Transverse colon (tissue), 4 donors: ENCODE results near the gene ADGRF4. TPM values are rescaled to one million over a fixed set of nuclear protein-coding genes. Genes with fewer than 3 reads are reported as not detected.

Source experiments
- DNase-seq: peaks from one replicate; pipeline ENCODE4 v3.0.0-alpha.2; 2019
- H3K27ac ChIP-seq, 4 donors: fragments of 200-600 bp; sonication (generic); 2 replicates each; pipeline ENCODE4 v1.5.1; 2016 to 2018; ENCODE audit warnings: inconsistent platforms in 4 of 4
- H3K27me3 ChIP-seq: fragments of 200-600 bp; sonication (generic); 2 replicates; pipeline ENCODE4 v1.5.1; 2017; ENCODE audit warnings: inconsistent platforms
- H3K36me3 ChIP-seq, 4 donors: fragments of 200-600 bp; sonication (generic); 2 replicates each; pipeline ENCODE4 v1.5.1; 2017 to 2019; ENCODE audit warnings: inconsistent platforms in 4 of 4
- H3K4me1 ChIP-seq, 4 donors: fragments of 200-600 bp; sonication (generic); 2 replicates each; pipeline ENCODE4 v1.5.1; 2017 to 2020; ENCODE audit warnings: inconsistent platforms in 4 of 4
- H3K4me3 ChIP-seq, 4 donors: fragments of 200-600 bp; sonication (generic); 1 replicate in 1 of 4; 2 replicates in 3 of 4; pipeline versions ENCODE4 v1.5.1 to v1.6.1; 2017 to 2019; ENCODE audit warnings: inconsistent platforms in 4 of 4
- H3K9me3 ChIP-seq, 2 donors: fragments of 200-600 bp; sonication (generic); 2 replicates each; pipeline ENCODE4 v1.5.1; 2017 to 2019; ENCODE audit warnings: inconsistent platforms in 2 of 2
- EP300 ChIP-seq: sonication (generic); formaldehyde crosslinking; IDR thresholded peaks from one replicate; pipeline ENCODE4 v1.6.1; 2017; ENCODE audit warnings: antibody characterized with exemption, low read depth
- POLR2A ChIP-seq: fragments of 450-650 bp; IDR thresholded peaks from one replicate; pipeline ENCODE4 v1.6.1; 2016; ENCODE audit warnings: antibody characterized with exemption, mild to moderate bottlenecking, moderate library complexity
- POLR2AphosphoS5 ChIP-seq, 3 donors: sonication (generic); formaldehyde crosslinking; IDR thresholded peaks; one replicate each; pipeline ENCODE4 v1.6.1; 2016; ENCODE audit warnings: antibody characterized with exemption in 3 of 3
- WGBS, 2 donors: methylation state at CpG; one replicate each; pipeline ENCODE4 v1.1.5; 2018; ENCODE audit warnings: low coverage in 1 of 2; 5-methylcytosine and 5-hydroxymethylcytosine counted together
- in situ Hi-C, 4 donors: fragments of 200-750 bp; cut with MboI; loops; one replicate each; pipeline versions ENCODE4 v1.15.0 to v1.15.1; 2017; ENCODE audit warnings: low sequenced_read_pairs in 3 of 4, low pct_ligation_motif_present in 1 of 4, low pct_unique_long_range_greater_than_20kb in 1 of 4
- intact Hi-C: fragments of 100-400 bp; cut with DNase I; formaldehyde crosslinking; loops from one replicate; pipeline ENCODE4 v1.15.1; 2023; ENCODE audit warnings: low total_unique reads
- total RNA-seq, 4 donors: library from RNA; depleted of rRNA; stranded (reverse); fragments of >200 nt; gene quantifications; one replicate each; pipeline ENCODE4 v1.1.0, GENCODE V29; 2016
- TF ChIP-seq, protein P1 (sequence below), 5 experiments: fragments of 200-600 bp in 3 of 5; fragments of 450-650 bp in 2 of 5; sonication (generic) in 3 of 5; IDR thresholded peaks; 1 replicate in 2 of 5; 2 replicates in 3 of 5; pipeline ENCODE4 v1.5.1; 2016 to 2017; ENCODE audit warnings: antibody characterized with exemption in 5 of 5, inconsistent platforms in 3 of 5, mild to moderate bottlenecking in 2 of 5, moderate library complexity in 1 of 5

ADGRF4 gene
- total RNA-seq, 4 donors from 2014 or later: 2.0 to 3.5 (median 3.0) TPM; not detected in 1

DNA sequence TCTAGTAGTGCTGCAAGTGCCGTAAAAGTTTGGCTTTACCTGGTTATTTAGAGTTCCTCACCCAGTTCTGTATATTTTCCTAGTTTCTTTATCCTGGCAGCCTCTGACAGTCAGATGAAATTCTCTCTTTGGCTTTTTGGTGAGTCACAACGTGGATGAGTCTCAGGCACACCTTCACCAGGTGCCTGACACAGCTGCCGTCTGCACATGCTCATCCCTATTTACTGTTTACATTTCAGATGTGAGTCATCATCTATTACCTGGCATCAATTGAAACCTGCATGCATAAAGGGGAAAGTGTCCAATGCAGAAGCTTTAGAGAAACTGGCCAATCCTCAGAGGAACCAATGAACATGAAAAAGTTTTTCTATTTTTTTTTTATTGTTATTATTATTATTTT lies 33.3 kb upstream of the ADGRF4 start:
- intact Hi-C loops: no loop called here
- TF ChIP-seq POLR2A (no peak), EP300 (no peak), POLR2AphosphoS5 (IDR thresholded peaks at IDR 0.05) (no peak)

GRCh38 chr6:47669684-47670513 lies 28.5 kb upstream of the ADGRF4 start:
- Histone ChIP-seq H3K36me3 (no peaks in the 10 kb centered on the region), H3K4me1 (no peaks in the 10 kb centered on the region), H3K27me3 (no peaks in the 10 kb centered on the region), H3K4me3 (no peak overlapping the region), H3K9me3 (no peaks in the 10 kb centered on the region), H3K27ac (no peak overlapping the region)
- in situ Hi-C loops: no loop called here
- intact Hi-C loops: no loop called here
- 35 to 40% methylated on average over 6 of the region's 6 CpGs for WGBS, 2 donors
- no peak for TF ChIP-seq POLR2AphosphoS5 (IDR thresholded peaks at IDR 0.05)
- DNase-seq: no peak

More for the DNA sequence above, 33.3 kb upstream of the ADGRF4 start:
- H3K36me3 ChIP-seq: no peaks in the 10 kb centered on the region
- no peaks in the 10 kb centered on the region for H3K27me3 ChIP-seq
- WGBS, 2 donors: 51 to 53% methylated on average over 3 of the region's 3 CpGs
- no peak overlapping the region for H3K4me3 ChIP-seq
- H3K9me3 ChIP-seq: no peaks in the 10 kb centered on the region
- no peak for DNase-seq
- H3K27ac ChIP-seq: no peak overlapping the region
- H3K4me1 ChIP-seq: no peaks in the 10 kb centered on the region
- in situ Hi-C loops: no loop called here

GRCh38 chr6:47670851-47671250 lies 27.5 kb upstream of the ADGRF4 start:
- Histone ChIP-seq H3K27ac (no peak overlapping the region), H3K9me3 (no peaks in the 10 kb centered on the region), H3K27me3 (no peaks in the 10 kb centered on the region), H3K4me1 (no peaks in the 10 kb centered on the region), H3K4me3 (no peak overlapping the region), H3K36me3 (no peaks in the 10 kb centered on the region)
- TF ChIP-seq POLR2AphosphoS5 (IDR thresholded peaks at IDR 0.05) (no peak), EP300 (no peak), POLR2A (no peak)
- TF ChIP-seq, protein P1, sequence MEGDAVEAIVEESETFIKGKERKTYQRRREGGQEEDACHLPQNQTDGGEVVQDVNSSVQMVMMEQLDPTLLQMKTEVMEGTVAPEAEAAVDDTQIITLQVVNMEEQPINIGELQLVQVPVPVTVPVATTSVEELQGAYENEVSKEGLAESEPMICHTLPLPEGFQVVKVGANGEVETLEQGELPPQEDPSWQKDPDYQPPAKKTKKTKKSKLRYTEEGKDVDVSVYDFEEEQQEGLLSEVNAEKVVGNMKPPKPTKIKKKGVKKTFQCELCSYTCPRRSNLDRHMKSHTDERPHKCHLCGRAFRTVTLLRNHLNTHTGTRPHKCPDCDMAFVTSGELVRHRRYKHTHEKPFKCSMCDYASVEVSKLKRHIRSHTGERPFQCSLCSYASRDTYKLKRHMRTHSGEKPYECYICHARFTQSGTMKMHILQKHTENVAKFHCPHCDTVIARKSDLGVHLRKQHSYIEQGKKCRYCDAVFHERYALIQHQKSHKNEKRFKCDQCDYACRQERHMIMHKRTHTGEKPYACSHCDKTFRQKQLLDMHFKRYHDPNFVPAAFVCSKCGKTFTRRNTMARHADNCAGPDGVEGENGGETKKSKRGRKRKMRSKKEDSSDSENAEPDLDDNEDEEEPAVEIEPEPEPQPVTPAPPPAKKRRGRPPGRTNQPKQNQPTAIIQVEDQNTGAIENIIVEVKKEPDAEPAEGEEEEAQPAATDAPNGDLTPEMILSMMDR (IDR thresholded peaks at IDR 0.05): no peak
- DNase-seq: no peak
- 56 to 64% methylated on average over 3 of the region's 3 CpGs for WGBS, 2 donors
- in situ Hi-C loops: no loop called here
- intact Hi-C loops: no loop called here

DNA sequence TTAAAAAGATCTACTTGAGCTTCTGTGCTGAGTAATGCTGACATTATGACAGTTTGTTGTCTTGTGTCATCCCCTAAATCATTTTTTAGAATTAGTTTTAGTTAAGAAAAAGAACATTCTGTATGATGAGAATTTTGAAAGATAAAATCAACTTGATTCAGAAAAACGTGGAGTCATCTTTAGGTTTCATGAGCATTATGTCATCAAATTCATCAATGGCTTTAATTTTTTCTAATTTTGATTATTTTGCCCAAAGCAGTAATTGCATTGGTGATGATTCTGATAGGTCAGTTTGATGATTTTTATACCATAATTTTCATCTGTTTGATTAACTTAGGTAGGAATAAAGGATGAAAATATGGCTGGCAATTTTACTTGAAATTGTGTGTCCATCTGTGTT lies 26.6 kb upstream of the ADGRF4 start:
- H3K4me3 ChIP-seq: no peak overlapping the region
- no peaks in the 10 kb centered on the region for H3K27me3 ChIP-seq
- H3K27ac ChIP-seq: no peak overlapping the region
- 56 to 73% methylated on average over 1 of the region's 1 CpG for WGBS, 2 donors
- no peaks in the 10 kb centered on the region for H3K4me1 ChIP-seq
- intact Hi-C loops: no loop called here
- TF ChIP-seq POLR2A (no peak), EP300 (no peak), POLR2AphosphoS5 (IDR thresholded peaks at IDR 0.05) (no peak)
- TF ChIP-seq, protein P1 (IDR thresholded peaks at IDR 0.05): no peak
- in situ Hi-C loops: no loop called here
- no peaks in the 10 kb centered on the region for H3K9me3 ChIP-seq
- no peaks in the 10 kb centered on the region for H3K36me3 ChIP-seq
- DNase-seq: no peak

DNA sequence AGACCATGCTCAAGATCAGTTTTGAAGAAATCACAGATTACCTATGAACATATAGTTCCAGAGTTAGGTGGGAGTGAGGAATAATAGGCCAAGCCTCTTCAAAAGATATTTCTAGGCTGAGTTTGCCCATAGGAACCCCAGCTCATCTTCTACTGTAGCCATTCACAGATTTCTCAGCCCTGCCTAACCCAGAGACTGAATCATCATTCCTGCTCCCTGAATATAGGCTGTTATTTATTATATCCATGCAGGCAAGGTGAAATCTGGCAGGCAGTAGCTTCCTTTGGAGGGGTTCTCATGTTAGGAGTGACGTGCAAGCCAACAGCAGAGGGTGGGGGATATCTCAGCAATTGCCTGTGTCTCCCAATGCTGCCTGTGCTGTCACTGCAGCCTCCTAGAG lies 25.6 kb upstream of the ADGRF4 start:
- 60 to 86% methylated on average over 1 of the region's 1 CpG for WGBS, 2 donors
- no peaks in the 10 kb centered on the region for H3K36me3 ChIP-seq
- no peak for DNase-seq
- no peaks in the 10 kb centered on the region for H3K27me3 ChIP-seq
- intact Hi-C loops (no loop called here), in situ Hi-C loops (no loop called here)
- no peak overlapping the region for H3K4me3 ChIP-seq
- no peaks in the 10 kb centered on the region for H3K4me1 ChIP-seq
- TF ChIP-seq, protein P1 (IDR thresholded peaks at IDR 0.05): no peak
- no peak for TF ChIP-seq POLR2A
- TF ChIP-seq POLR2AphosphoS5 (IDR thresholded peaks at IDR 0.05): no peak
- TF ChIP-seq EP300: no peak
- no peak overlapping the region for H3K27ac ChIP-seq
- no peaks in the 10 kb centered on the region for H3K9me3 ChIP-seq
